ENCODE results near the gene METTL21C.

METTL21C gene

DNA sequence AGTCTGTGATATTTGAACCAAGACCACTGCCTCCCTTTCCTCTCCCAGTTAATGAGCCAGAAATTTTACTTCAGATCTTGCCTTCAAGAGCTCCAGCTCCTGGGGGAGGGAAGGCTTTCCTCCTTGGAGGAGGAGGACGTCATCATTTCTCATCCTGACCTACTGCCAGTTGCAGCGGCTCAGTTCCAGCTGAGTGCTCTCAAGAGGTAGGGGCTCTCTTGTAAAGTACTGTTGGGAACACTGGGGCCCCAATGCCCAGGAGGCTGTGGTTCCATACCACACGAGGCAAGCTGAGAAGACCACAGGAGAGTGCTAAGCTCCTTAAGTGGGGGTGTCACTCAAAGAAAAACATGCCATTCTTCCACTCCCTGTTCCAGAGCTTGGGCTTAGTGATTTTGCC lies 36.2 kb downstream of the METTL21C start:
- peak in 1 of 3 experiments; percentile 22 for DNase-seq

DNA sequence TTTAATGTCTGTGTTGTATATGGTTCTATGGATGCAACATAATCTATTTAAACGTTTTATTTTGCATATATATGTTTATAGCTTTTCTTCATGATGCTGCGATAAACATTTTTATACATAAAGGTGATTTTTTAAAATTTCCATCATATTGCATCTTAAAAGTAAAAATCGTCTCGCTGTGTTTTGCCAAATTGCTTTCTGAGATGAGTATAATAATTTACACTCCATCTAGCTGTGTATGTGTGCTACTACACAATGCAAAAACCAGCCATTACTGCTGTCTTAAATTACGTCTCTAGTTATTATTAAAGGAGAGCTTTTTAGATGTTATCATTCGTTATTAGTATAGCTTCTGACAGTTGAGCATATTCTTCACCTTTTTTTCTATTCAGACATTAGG lies 37.2 kb downstream of the METTL21C start:
- DNase-seq = no peak

GRCh38 chr13:102654756-102655155 lies 40.1 kb downstream of the METTL21C start:
- DNase-seq = no peak

GRCh38 chr13:102651892-102652291 lies 43.0 kb downstream of the METTL21C start:
- no peak for DNase-seq

GRCh38 chr13:102651392-102651791 lies 43.5 kb downstream of the METTL21C start:
- no peak for DNase-seq

GRCh38 chr13:102650444-102650843 lies 44.4 kb downstream of the METTL21C start:
- no peak for DNase-seq

GRCh38 chr13:102648046-102648445 lies 46.8 kb downstream of the METTL21C start:
- peak in 1 of 3 experiments; percentile 17 for DNase-seq

- no peak for DNase-seq
These were observed 49.1 kb downstream of the METTL21C start for GRCh38 chr13:102645701-102646100.

- DNase-seq = no peak
These were observed 51.2 kb downstream of the METTL21C start for GRCh38 chr13:102643656-102644055.

GRCh38 chr13:102642475-102642874 lies 52.4 kb downstream of the METTL21C start:
- peak in 1 of 3 experiments; percentile 76 for DNase-seq

GRCh38 chr13:102642029-102642428 lies 52.8 kb downstream of the METTL21C start:
- no peak for DNase-seq

- no peak for DNase-seq
These were observed 56.1 kb downstream of the METTL21C start for GRCh38 chr13:102638741-102639140.

All from NCI-H1417 (cell line).